HG03060 (cell line): ENCODE data around the gene GRK6.

Experiments used
- ATAC-seq: cut with Tn5 transposase; IDR thresholded peaks from one replicate; pipeline ENCODE4 v1.9.1; 2021; ENCODE audit warnings: low read depth, moderate number of reproducible peaks; ENCODE audit not compliant: unreplicated experiment

GRK6 gene

DNA sequence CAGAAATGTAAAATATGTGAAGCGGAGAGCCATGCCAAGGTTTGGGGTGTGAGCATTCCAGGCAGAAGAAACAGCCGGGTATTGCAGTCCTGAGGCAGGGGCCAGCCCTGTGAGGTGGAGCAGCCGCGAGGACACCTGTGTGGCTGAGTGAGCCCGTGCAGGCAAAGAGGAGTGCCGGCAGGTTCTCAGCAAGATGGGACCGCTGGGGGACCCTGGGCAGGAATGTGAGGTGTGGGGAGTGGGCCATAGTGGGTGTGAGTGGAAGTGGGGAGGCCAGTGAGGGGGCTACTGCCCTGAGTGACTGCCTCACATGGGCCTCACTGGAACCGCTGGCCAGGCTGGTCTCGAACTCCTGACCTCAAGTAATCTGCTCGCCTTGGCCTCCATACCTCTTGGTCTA lies 12.0 kb downstream of the GRK6 start:
- no peak for ATAC-seq

DNA sequence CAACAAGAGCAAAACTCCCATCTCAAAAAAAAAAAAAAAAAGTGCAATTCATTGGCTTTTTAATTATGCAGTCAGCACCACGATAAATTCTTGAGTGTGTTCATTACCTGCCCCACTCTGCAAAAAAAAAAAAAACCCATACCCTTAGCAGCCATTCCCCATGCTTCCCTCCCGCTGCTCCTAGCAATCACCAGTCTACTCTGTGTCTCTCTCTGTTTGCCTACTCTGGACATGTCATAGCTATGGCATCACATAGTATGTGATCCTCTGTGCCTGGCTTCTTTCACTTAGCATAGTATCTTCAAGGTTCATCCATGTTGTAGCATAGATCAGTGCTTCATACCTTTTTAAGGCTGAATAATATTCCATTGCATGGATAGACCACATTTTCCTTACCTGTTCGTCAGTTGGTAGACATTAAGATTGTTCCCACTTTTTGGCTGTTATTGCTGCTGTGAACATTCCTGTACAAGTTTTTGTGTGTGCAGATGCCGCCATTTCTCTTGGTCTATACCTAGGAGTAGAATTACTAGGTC lies 13.1 kb downstream of the GRK6 start:
- no peak for ATAC-seq

DNA sequence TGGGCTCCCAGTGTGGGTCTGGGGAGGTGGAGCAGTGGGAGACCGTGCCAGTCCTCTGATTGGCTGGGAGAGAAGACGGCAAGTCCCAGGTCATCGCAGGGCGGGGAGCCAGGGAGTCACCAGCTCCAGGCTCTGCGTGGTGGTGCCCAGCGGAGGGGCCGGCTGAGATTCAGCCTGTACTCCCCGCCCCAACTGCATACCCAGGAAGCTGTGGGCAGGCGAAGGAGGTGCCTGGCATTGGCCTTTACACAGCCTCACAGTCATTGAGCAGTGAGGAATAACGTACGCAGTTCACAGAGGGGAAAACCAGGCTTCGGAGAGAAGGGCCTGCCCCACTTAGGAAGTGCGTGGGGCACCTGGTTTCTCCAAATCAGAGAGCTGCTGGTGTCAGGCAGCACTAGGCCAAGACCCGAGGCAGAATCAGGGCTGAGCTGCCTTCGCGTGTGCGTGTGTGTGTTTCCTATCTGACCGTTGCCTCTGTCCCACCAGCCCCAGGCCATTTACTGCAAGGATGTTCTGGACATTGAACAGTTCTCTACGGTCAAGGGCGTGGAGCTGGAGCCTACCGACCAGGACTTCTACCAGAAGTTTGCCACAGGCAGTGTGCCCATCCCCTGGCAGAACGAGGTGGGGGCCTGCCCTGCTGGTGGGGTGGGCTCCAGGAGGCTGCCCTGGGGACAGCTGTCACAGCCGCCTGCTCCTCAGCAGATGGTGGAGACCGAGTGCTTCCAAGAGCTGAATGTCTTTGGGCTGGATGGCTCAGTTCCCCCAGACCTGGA lies 13.9 kb downstream of the GRK6 start:
- no peak for ATAC-seq

DNA sequence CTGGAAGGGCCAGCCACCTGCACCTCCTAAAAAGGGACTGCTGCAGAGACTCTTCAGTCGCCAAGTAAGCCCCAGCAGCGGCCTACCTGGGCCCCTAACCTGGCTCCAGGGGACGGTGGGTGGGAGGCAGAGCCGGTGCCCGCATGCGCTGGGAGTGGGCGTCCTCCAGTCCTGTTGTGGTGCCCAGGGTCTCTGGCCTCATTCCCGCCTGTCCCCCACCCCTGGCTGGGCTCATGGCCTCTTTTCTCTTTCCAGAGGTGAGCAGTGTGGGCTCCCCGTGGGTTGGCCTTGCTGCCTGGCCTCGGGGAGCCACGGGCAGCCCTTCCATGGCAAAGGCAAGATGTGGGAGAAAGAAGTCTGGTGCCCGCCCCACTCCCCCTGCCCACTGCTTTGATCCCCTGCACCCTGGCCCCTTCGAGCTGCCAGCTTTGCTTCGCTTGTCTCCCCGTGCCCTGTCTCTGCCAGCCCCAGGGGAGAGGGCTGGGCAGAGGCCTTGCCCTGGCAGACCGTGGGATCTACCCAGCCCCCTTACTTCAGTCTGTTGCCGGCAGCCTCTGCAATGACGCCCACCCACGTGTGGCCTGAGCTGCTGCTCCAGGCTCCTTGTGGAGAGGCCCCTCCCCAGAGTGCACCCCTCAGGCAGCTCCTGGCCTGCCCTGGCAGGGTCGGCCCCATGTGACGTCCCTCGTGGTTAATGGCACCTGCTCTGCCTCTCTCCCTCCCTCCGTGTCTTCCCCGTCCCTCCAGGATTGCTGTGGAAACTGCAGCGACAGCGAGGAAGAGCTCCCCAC lies 14.7 kb downstream of the GRK6 start:
- ATAC-seq: no peak

DNA sequence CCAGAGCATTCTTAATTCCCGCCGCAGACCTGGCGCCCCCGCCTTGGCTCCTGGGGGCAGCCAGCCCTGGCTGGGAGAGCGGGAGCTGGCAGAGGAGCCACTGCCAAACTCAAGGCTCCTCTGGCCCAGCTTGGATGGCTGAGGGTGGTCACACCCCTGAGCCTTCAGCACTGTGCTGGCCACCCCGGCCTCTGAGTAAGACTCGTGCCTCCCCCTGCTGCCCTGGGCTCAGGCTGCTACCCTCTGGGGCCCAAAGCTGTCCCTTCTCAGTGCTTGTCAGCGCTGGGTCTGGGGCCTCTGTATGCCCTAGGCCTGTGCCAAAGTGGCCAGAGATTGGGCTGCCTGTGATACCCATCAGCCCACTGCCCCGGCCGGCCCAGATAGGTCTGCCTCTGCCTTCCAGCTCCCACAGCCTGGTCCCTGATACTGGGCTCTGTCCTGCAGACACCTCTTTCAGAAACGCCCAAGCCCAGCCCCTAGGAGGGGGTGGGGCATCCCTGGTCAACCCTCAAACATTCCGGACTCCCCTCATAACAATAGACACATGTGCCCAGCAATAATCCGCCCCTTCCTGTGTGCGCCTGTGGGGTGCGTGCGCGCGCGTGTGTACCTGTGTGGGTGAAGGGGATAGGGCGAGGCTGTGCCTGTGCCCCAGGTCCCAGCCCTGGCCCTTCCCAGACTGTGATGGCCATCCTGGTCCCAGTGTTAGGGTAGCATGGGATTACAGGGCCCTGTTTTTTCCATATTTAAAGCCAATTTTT lies 15.8 kb downstream of the GRK6 start:
- ATAC-seq: no peak

DNA sequence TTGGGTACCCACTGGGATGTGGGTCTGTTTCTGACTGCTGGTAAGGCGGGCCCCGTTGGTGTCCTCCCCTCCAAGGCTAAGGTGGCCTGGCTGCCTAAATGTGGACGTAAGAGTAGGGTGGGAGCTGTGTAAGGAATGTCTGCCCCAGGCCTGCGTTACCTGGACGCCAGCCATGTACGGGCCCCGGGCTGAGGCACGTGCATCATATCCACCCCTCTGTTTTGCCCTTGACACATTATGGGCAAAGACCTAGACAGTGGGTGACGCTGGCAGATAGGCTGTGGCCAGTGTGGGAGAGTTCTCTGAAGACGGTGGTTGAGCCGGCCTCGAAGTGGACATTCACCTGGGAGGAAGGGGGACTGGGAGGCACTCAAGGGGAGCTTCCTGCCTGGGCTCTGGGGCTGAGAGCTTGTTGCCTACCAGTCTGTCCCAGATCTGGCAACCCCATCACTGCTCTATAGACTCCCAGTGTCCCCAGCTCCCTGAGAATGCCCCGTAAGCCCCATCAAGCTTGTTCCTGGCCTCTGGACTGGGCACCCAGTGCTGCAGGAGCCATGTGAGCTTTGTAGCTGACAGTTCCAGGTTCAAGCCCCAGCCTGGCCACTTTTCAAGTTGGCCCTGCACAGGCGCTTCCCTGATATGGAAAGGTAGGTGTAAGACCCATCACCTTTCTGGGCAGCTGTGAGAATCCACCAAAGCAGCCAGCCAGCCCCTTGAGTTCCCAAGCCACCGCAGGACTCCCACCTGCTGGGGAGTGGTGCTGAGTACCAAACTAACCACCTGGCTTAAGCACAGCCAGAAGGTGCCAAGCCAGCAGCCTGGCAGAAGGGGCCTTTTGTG lies 16.9 kb downstream of the GRK6 start:
- no peak for ATAC-seq

DNA sequence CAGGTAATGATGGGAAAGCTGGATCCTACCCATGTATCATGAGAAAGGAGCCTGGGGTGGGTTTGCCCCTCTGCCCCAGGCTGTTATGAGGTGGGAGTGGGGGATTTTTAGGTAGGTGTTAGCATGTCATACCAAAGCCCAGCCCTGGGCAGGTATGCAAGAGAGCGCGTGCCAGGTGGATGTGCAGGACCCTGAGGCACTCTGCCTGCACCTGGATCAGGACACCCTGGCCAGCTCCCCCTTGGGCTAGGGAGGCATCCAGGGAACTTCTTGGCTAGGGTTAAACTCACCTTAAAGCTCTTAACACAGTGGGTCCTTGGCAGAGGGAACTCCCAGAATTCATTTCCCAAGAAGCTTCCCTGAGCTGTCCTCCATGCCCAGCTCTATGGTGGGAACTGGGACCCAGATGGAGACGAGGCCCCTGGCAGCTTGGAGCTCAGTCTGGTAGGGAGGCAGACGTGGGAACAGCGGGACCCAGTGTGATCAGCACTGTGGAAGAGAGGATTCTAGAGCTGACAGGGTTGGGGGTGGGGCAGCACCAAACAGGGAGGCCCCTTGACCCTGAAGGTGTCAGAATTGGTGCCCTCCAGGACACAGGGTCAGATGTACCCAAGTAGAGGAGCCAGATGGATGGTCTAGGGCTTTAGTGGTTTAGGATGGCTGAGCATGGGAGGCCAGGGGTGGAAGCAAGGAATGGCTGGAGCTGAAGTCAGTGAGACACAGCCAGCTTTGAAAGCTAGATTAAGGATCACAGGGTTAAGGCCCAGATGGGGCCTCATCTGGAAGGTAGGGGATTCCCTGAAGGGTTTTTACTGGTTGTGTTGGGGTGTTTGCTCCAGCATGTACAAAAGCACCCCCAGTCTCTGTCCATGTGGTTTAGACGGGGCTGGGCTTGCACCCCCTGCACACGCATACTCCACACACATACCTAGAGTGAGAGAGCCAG lies 17.9 kb downstream of the GRK6 start:
- ATAC-seq: no peak

DNA sequence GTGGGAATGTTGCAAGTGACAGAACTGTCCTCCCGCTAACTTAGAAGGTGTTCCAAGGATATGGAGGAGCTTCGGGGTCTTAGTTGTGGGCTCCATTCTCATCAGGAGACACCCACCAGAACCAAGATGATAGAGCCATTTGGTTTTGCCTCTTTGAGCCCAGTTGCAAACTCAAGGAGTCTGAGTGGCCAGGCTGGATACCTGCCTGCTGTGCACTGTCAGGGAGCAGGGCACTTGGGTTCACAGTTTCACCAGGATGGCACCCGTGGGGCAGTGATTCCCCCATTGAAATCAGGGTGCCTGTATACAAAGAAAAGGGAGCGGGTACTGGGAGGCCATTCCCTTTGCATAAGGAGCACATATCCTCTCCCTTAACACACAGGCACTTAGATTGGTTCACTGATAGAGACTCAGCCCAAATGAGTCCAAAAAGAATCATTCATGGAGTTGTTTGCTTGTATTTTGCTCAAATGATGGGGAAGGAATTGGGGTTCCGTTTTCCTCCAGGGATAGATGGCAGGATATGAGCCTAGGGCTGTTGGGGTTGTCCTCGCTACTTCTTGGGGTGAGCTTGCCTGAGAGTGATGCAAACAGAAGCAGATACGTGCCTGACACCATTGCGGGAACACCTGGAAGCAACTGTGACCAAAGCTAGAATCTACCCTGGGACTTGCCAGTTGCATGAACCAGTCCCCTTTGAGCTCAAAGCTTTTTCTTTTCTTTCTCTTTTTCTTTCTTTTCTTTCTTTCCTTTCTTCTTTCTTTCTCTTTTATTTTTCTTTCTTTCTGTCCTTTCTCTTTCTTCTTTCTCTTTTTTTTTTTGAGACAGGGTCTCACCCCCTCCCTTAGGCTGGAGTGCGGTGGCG lies 18.8 kb downstream of the GRK6 start:
- no peak for ATAC-seq

DNA sequence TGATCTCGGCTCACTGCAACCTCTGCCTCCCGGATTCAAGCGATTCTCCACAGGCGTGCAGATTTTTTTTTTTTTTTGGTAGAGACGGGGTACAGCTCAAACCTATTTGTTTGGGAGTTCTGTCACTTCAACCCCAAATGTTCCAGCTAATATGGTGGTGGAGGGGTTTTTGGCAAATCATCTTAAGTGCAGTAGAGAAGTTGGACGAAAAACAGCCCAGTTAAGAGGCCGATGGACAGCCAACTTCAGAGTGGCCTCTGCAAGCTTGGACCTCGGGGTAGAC lies 19.4 kb downstream of the GRK6 start:
- ATAC-seq: no peak

DNA sequence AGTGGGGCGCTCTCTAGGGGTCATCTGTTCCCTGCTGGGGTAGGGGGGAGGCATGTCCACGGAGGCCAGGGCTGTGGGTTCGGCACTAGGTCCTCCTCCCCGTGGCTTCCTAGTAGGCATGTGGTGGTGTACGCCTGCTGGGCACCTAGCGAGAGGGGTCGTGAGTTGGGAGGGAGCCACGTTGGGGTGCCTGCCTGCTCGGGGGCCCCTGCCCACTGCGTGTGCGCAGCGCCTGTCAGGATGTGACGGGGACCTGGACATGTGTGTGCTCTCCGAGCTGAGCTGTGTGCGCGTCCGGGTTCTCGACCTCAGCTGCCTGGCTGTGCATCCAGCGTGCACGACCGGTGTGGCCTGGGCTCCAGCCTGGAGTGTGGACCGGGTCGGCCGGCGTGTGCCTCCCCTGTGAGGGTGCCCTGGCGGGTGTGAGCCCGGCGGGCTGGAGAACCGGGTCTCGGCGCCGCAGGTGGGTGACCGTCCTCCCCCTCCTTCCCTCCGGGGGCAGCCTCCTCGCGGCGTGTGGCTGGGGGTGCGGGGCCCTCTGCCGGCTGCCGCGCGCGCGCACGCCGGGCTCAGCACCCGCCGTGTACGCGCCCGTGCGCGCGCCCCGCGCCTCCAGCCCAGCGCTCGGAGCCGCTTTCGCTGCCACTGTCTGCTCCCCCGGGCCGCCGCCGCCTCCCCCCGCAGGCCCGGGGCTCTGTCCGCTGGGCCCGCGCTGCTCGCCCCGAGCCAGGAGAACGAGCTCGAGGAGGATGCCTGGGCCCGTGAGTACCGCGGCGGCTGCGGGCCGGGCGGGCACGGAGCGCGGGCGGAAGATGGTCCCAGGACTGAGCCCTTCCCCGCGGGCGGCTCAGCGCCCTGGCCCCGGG lies 20.0 kb downstream of the GRK6 start, which contains the start of gene PRR7:
PRR7 (plus strand) TSS at position 615 of the 866 bp plus-strand sequence. CDS start 8,254 bp downstream, outside the sequence.
- no peak for ATAC-seq

DNA sequence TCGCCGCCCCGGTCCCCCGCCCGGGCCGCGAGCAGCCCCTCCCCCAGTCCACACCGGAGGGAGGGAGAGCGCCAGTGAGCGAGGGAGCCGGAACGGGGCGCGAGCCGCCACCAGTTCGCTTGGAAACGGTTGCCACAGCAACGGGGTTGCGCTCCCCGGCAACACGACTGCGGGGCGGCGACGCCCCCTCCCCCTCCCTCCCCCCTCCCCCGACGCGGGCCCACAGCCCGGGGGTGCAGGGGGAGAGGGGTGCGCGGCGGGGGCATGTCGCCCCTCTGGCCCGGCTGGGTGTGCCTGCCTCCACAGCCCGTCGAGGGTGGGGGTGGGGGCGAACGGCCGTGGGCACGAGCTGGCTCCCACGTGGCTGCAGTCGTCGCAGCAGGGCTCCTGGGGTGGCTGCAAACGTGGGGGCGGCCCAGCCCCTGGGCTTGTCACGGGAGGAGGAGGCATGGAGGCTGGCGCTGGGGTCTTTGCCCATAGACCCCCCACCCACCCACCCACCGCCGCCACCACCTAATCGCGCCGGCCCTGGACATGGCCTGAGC lies 20.7 kb downstream of the GRK6 start:
- ATAC-seq: no peak

DNA sequence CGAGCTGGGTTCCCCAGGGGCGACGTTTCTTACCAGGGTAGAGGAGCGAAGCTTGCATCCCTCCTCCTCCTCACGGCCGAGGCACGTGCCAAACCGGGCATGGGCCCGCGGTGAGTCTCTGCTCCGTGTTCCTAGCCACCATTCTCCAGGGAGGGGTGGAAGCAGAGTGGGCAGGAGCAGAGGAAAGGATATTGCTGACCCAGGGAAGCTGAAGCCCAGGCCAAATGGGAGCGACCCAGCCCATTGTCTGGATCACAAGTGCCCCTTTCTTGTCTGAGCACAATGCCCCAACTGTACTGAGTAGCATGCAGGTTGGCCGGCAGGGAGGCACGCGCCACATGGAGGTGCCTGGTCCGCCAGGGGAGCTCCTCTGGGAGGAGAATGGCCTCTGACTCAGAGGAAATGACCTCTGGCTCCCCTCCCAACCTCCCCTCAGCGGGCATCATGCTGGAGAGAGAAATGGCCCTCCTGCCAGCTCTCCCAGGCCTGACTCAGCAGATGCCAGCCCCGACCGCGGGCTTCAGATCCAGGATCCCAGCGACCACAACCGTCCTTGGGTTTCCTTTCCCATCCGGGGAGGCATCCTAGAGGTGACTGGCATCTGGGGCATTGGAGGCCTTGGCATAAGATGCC lies 21.3 kb downstream of the GRK6 start:
- no peak for ATAC-seq

DNA sequence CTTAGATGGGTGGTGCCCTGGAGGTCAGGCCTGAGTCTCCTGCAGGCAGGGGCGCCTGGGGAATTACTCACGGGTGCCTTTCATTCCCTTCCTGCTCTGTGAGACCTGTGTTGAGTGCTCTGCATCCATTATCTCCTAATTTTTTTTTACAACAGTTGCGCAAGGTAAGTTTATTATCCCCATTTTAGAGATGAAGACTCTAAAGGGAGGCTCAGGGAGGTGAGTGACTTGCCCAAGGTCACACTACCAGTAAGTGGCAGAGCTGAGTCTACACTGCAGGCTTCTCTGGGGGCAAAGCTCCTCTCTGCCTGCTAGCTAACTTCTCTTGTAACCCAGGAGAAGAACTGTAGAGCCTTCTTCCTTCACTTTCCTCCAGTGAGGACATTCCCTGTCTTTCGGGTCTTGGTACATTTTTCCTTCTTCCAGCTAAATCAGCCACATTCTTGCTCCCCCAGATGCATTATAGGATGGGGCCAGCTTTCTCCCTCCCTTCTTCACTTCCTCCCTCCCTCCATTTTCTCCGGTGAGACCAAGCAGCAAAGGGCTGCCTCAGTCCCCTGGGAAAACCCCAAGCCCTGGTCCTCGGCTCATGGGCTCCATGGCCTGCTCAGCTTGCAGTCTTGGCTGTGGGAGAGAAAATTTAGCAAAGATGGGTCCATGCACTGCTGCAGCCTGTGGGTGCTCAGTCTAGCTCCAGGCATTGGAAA lies 21.9 kb downstream of the GRK6 start:
- no peak for ATAC-seq

DNA sequence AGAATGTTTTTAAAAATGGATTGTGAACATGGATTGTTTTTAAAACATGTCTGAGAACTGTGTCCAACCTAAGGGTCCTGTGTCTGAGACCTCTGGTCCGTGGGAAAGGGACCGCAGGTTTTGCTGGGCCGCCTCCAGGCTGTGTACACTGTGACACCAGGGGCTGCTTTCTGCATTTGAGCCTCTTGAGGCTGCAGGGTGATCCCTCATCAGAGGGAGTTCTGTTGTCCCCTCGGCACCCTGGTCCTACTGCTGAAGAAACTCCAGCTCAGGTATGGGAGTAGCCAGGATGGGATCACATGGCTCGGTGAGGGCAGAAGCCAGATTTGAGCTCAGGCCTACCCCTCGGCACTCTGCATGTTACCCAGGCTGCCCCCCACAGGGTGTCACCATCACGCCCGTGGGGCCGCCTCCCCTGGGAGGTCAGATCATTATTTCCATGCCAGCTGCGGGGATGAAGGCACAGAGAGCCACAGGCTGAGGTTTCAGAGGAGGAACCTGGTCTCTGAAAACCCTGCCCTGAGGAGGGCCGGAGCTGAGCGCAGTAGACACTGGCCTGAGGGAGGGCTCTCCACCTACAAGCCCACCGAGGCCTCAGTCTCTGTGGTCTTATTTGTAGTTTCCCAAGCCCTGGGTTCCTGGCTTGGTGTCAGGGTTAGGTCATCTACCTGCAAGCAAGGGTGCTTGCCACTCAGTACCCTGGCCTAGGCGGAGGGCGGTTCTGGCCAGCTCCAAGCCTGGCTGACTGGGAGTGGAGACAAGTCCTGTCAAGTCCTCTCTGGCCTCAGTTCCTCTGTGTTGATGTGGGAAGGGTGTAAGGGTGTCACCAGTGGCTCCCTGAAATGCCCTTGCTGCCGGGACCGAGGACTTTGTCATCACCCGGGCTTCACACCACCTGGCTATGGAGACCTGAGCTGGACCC lies 22.9 kb downstream of the GRK6 start:
- no peak for ATAC-seq
